Heart left ventricle (tissue), 13 donors: Measurements from ENCODE around the gene LONP1.

Experiments used
- CTCF ChIP-seq, 12 donors: fragments of 200-600 bp; sonication (generic) in 4 of 12; IDR thresholded peaks; one replicate each; pipeline versions ENCODE4 v1.5.0 to v1.8.0; 2018 to 2022; ENCODE audit warnings: antibody characterized with exemption in 12 of 12, mild to moderate bottlenecking in 5 of 12
- POLR2A ChIP-seq, 2 donors: fragments of 450-650 bp; IDR thresholded peaks; one replicate each; pipeline ENCODE4 v1.6.1; 2017; ENCODE audit warnings: antibody characterized with exemption in 2 of 2, mild to moderate bottlenecking in 2 of 2, moderate library complexity in 2 of 2
- donor health status: ischemic (EF 13 %, LVEDD 7.1; RV severe dilation, severe dysfunction).
- donor health status: DM: no; HTN: yes; CAD: no.
- donor health status: DM: no; HTN: no; CAD: no.
- donor health status: ischemic (EF 25% LVEDD 6.9; RV normal size, moderate dysfunction).
- donor health status: ischemic (EF 25% LVEDD 5.7; RV mildly dilated, moderate dysfunction).
- donor health status: ischemic (EF 35%, LVEDD 5.7; RV mildly dilated, moderate dysfunction).
- donor health status: nonischemic (EF 11% LVEDD 7.7; RV severe dilation, severe dysfunction).
- donor health status: DM: yes; HTN: yes; CAD: no.
- donor health status: PGD.
- donor health status: ischemic (EF 29% LVEDD 5.4; RV normal size, mild dysfunction).
- donor health status: nonischemic (EF 23%, LVEDD 6.1; RV moderate dilation, normal function).

DNA sequence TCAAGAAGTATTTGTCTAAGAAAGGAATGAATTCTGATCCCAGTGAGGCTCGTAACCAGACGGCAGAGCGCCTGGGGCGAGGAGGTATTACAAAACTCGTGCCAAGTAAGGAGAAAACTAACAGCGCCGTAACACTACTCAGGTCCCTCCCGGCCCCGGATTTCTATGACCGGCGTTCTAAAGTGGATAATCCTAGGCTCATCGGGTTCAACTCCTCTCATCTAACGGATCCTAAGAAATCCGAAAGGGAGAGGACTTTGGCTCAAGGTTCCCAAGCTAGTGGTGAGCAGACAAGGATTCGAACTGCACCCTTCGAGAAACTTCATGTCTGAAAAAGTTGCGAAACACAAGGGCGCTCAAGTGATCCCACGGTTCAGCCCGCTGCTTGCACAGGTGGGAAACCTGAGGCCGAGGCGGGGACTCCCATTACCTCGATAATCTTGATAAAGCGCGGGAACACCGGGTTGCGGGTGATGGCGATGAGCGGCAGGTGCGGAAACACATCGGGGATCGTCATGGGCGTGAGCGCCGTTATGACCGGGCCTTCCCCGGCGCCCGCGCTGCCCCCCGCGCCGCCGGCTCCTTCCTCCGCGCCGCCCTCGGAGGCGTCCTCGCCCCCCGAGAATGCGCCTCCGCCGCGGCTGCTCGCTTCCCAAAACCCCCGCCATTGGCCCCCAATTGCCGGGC, 529 bp downstream of the LONP1 start:
- no peak for TF ChIP-seq CTCF (IDR thresholded peaks at IDR 0.05)
- no peak for TF ChIP-seq POLR2A (IDR thresholded peaks at IDR 0.05)
